A549 (cell line): ENCODE measurements around the gene DDR2. TPM values are rescaled to one million over a fixed set of nuclear protein-coding genes. Genes with fewer than 3 reads are reported as not detected.

ENCODE experiments used
- ATAC-seq, 2 experiments: fragments of 200-7000 bp in 1 of 2; fragments of >200 bp in 1 of 2; cut with Nextera tagmentation in 1 of 2; cut with Tn5 transposase in 1 of 2; 3 replicates each; pipeline versions ENCODE4 v1.8.0 to v1.9.1; 2018 to 2020; ENCODE audit warnings: mild to moderate bottlenecking in 1 of 2, moderate library complexity in 1 of 2
- CTCF ChIA-PET: fragments of 300-600 bp; sonication (Branson Sonifier 250); formaldehyde crosslinking; extraction: SDS; loops from one replicate; lab custom pipeline; 2021; ENCODE audit warnings: antibody characterized with exemption, inconsistent platforms; lab: Yijun Ruan, JAX
- POLR2A ChIA-PET: fragments of 350-600 bp; formaldehyde crosslinking; extraction: SDS; loops from one replicate; lab custom pipeline; 2021; ENCODE audit warnings: antibody characterized with exemption, inconsistent platforms; lab: Yijun Ruan, JAX
- DNase-seq, 2 experiments: peaks; one replicate each; pipeline versions ENCODE4 v3.0.0 to v3.0.0-alpha.2; 2011 to 2016; ENCODE audit warnings: low read depth in 1 of 2, low spot score in 1 of 2
- FAIRE-seq: peaks from 2 replicates; lab custom pipeline; 2011; peaks lifted over from hg19 to GRCh38; lab: Jason Lieb, UNC
- H3K27ac ChIP-seq, 2 experiments: fragments of >200 bp; sonication (Bioruptor Twin); formaldehyde crosslinking; 3 replicates each; pipeline ENCODE4 v1.5.1; 2016 to 2017
- H3K4me1 ChIP-seq: fragments of >200 bp; sonication (Bioruptor Twin); formaldehyde crosslinking; 3 replicates; pipeline ENCODE4 v1.6.1; 2016
- H3K4me2 ChIP-seq: fragments of >200 bp; sonication (Bioruptor Twin); formaldehyde crosslinking; 3 replicates; pipeline ENCODE4 v1.6.1; 2016
- H3K4me3 ChIP-seq: fragments of >200 bp; sonication (Bioruptor Twin); formaldehyde crosslinking; 3 replicates; pipeline ENCODE4 v1.5.1; 2016
- H3K9me3 ChIP-seq: fragments of >200 bp; sonication (Bioruptor Twin); formaldehyde crosslinking; 3 replicates; pipeline ENCODE4 v1.6.1; 2016
- ATOH8 ChIP-seq: fragments of 250-450 bp; sonication (Bioruptor Pico); IDR thresholded peaks from 2 replicates; pipeline ENCODE4 v1.5.0; 2020; ENCODE audit warnings: low read depth, mild to moderate bottlenecking, moderate library complexity
- EP300 ChIP-seq, 2 experiments: fragments of >200 bp; sonication (Bioruptor Twin); formaldehyde crosslinking; IDR thresholded peaks; 2 replicates in 1 of 2; 3 replicates in 1 of 2; pipeline ENCODE4 v1.6.1; 2016 to 2017
- ESRRA ChIP-seq: fragments of 150-350 bp; IDR thresholded peaks from 2 replicates; pipeline ENCODE4 v1.6.1; 2014; ENCODE audit warnings: mild to moderate bottlenecking, low read length, borderline replicate concordance
- FOXS1 ChIP-seq: fragments of 250-450 bp; sonication (Bioruptor Pico); IDR thresholded peaks from 2 replicates; pipeline ENCODE4 v1.5.0; 2020; ENCODE audit warnings: mild to moderate bottlenecking, moderate library complexity
- HDAC2 ChIP-seq: fragments of 200-600 bp; sonication (generic); IDR thresholded peaks from 2 replicates; pipeline ENCODE4 v1.6.1; 2016
- HOXB13 ChIP-seq: fragments of 250-450 bp; sonication (Bioruptor Pico); IDR thresholded peaks from 2 replicates; pipeline ENCODE4 v1.5.0; 2020; ENCODE audit warnings: low read depth, mild to moderate bottlenecking, moderate library complexity
- HOXB5 ChIP-seq: fragments of 250-450 bp; sonication (Bioruptor Pico); IDR thresholded peaks from 2 replicates; pipeline ENCODE4 v1.5.0; 2020; ENCODE audit warnings: mild to moderate bottlenecking, moderate library complexity
- KDM1A ChIP-seq: fragments of 200-600 bp; sonication (generic); IDR thresholded peaks from 2 replicates; pipeline ENCODE4 v1.6.1; 2016; ENCODE audit warnings: low read depth, mild to moderate bottlenecking
- NFE2L2 ChIP-seq: fragments of 150-350 bp; conservative IDR thresholded peaks from 2 replicates; pipeline ENCODE4 v1.6.1; 2014; ENCODE audit warnings: low read length
- RAD21 ChIP-seq, 2 experiments: fragments of >200 bp in 1 of 2; sonication (Bioruptor Twin) in 1 of 2; formaldehyde crosslinking in 1 of 2; IDR thresholded peaks in 1 of 2; conservative IDR thresholded peaks in 1 of 2; 2 replicates in 1 of 2; 3 replicates in 1 of 2; pipeline ENCODE4 v1.6.1; 2012 to 2018; ENCODE audit warnings: inconsistent platforms in 1 of 2
- RARB ChIP-seq: fragments of 250-450 bp; sonication (Bioruptor Pico); IDR thresholded peaks from 2 replicates; pipeline ENCODE4 v1.8.0; 2021; ENCODE audit warnings: mild to moderate bottlenecking, moderate library complexity
- RCOR1 ChIP-seq: fragments of 150-350 bp; IDR thresholded peaks from 2 replicates; pipeline ENCODE4 v1.6.1; 2014; ENCODE audit warnings: antibody characterized with exemption, low read length, low read depth
- ZSCAN20 ChIP-seq: fragments of 250-450 bp; sonication (Bioruptor Pico); IDR thresholded peaks from 2 replicates; pipeline ENCODE4 v1.8.0; 2022; ENCODE audit warnings: mild to moderate bottlenecking, moderate library complexity
- WGBS: methylation state at CpG from one replicate; pipeline ENCODE4 v1.1.6; 2017; ENCODE audit errors: missing lambda C conversion rate; 5-methylcytosine and 5-hydroxymethylcytosine counted together
- polyA plus RNA-seq, 4 experiments: library from polyadenylated mRNA; depleted of rRNA in 3 of 4; stranded (reverse); fragments of >200 nt; fragmentation: RNase III in 1 of 4; extraction: RNeasy Plus Mini Kit Qiagen cat#74134 plus additional on column Dnase treatment in 1 of 4; gene quantifications; 2 replicates in 3 of 4; 3 replicates in 1 of 4; pipeline ENCODE4 v1.2.3, GENCODE V29; 2011 to 2017
- TF ChIP-seq, protein P1 (sequence below): fragments of >200 bp; sonication (Bioruptor Twin); formaldehyde crosslinking; IDR thresholded peaks from 3 replicates; pipeline ENCODE4 v1.5.1; 2016
- TF ChIP-seq, protein P2 (sequence below): fragments of >200 bp; sonication (Bioruptor Twin); formaldehyde crosslinking; IDR thresholded peaks from 2 replicates; pipeline ENCODE4 v1.6.1; 2016
- TF ChIP-seq, protein P3 (sequence below): IDR thresholded peaks from 2 replicates; pipeline ENCODE4 v1.6.1; 2012; ENCODE audit warnings: low read depth, borderline replicate concordance

The DDR2 gene
- polyA plus RNA-seq, 2 of the 4 experiments (the other 2 are of a cell fraction): 0.14 to 0.49 TPM

GRCh38 chr1:162701286-162701685 lies 69.0 kb downstream of the DDR2 start:
- CTCF ChIA-PET: interaction anchor here (0.6 to 1.3 kb wide), 2 partner anchors 15 to 17 kb away, joined by 3 to 4 read pairs; no protein-coding TSS in a partner anchor
- no peak overlapping the region for H3K4me3 ChIP-seq
- FAIRE-seq (no peak), ATAC-seq (no peak), DNase-seq (no peak)
- no peaks in the 10 kb centered on the region for H3K9me3 ChIP-seq
- no peak overlapping the region for H3K27ac ChIP-seq
- WGBS: 40% methylated on average over 1 of the region's 1 CpG
- H3K4me1 ChIP-seq: peaks cover 13% of the 10 kb centered on the region
- POLR2A ChIA-PET: interaction anchor here (0.6 kb wide), 1 partner anchor 224 kb away, joined by 4 read pairs; no protein-coding TSS in a partner anchor
- TF ChIP-seq NFE2L2 (no peak), KDM1A (no peak), RARB (CRISPR knock-in tag) (no peak), HOXB13 (no peak), ATOH8 (CRISPR knock-in tag) (no peak), HDAC2 (no peak), RCOR1 (no peak)
- TF ChIP-seq, protein P1, sequence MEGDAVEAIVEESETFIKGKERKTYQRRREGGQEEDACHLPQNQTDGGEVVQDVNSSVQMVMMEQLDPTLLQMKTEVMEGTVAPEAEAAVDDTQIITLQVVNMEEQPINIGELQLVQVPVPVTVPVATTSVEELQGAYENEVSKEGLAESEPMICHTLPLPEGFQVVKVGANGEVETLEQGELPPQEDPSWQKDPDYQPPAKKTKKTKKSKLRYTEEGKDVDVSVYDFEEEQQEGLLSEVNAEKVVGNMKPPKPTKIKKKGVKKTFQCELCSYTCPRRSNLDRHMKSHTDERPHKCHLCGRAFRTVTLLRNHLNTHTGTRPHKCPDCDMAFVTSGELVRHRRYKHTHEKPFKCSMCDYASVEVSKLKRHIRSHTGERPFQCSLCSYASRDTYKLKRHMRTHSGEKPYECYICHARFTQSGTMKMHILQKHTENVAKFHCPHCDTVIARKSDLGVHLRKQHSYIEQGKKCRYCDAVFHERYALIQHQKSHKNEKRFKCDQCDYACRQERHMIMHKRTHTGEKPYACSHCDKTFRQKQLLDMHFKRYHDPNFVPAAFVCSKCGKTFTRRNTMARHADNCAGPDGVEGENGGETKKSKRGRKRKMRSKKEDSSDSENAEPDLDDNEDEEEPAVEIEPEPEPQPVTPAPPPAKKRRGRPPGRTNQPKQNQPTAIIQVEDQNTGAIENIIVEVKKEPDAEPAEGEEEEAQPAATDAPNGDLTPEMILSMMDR: no peak
- TF ChIP-seq, protein P2, sequence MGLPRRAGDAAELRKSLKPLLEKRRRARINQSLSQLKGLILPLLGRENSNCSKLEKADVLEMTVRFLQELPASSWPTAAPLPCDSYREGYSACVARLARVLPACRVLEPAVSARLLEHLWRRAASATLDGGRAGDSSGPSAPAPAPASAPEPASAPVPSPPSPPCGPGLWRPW: no peak
- no peak overlapping the region for H3K4me2 ChIP-seq

DNA sequence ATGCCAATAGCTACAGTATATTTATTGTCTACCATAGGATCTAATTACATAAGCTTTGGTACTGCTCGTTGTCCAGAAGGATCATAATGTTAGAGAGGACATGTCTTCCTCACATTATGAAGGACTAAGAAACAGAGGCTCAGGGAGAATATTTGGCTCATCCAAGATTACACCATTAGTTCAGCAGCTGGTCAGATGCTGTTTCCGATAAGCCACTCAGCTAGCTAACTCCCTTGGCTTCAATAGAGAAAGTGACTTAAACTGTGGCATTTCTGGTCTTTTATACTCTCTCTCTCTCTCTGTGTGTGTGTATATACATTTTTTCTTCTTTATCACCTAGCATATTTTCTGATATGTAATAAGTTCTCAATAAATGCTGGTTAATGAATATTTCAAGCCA lies 70.4 kb downstream of the DDR2 start:
- 68% methylated on average over 2 of the region's 2 CpGs for whole genome bisulfite sequencing
- ChIA-PET CTCF (interaction anchor here (0.6 kb wide), 1 partner anchor 60 kb away, joined by 3 read pairs; no protein-coding TSS in a partner anchor), POLR2A (no interaction called here)
- ATAC-seq (no peak), FAIRE-seq (no peak), DNase-seq (no peak)
- no peak overlapping the region for H3K27ac ChIP-seq
- TF ChIP-seq FOXS1 (CRISPR knock-in tag): no peak
- no peak for TF ChIP-seq RAD21 (conservative IDR thresholded peaks at IDR 0.05 in 1 of 2, IDR thresholded peaks at IDR 0.05 in 1 of 2)
- TF ChIP-seq EP300 (IDR thresholded peaks at IDR 0.05): no peak
- TF ChIP-seq, protein P3, sequence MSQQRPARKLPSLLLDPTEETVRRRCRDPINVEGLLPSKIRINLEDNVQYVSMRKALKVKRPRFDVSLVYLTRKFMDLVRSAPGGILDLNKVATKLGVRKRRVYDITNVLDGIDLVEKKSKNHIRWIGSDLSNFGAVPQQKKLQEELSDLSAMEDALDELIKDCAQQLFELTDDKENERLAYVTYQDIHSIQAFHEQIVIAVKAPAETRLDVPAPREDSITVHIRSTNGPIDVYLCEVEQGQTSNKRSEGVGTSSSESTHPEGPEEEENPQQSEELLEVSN: no peak
- H3K9me3 ChIP-seq: no peaks in the 10 kb centered on the region
- no peaks in the 10 kb centered on the region; the same call in 2 of the 3 replicates for H3K4me1 ChIP-seq
- H3K4me2 ChIP-seq: no peak overlapping the region
- H3K4me3 ChIP-seq: no peak overlapping the region

DNA sequence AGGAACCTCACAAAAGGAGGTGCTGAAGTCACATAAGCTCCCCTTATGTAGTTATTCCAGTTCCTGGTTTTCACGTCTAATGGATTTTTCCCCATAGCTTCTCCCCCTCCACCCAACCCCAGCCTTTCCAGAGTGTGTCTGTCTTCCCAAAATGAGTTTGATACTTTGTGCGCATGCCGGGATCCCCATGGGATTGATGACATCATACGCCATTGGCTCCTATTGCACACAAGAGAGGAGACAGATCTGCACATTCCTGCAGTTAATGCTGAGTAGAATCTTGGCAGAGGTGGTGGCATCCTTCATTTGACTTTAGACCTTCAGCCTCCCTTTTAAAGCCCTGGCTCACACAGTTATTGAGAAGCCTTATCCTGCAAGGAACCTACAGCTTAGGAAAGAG lies 71.4 kb downstream of the DDR2 start:
- ChIA-PET CTCF (no interaction called here), POLR2A (no interaction called here)
- H3K9me3 ChIP-seq: no peaks in the 10 kb centered on the region
- ATAC-seq: no peak
- WGBS: 83% methylated on average over 4 of the region's 4 CpGs
- no peak overlapping the region for H3K27ac ChIP-seq
- DNase-seq: no peak
- no peak overlapping the region for H3K4me3 ChIP-seq
- H3K4me2 ChIP-seq: no peak overlapping the region
- FAIRE-seq: no peak
- TF ChIP-seq ESRRA: no peak
- TF ChIP-seq ZSCAN20: no peak
- TF ChIP-seq HOXB5 (CRISPR knock-in tag): no peak
- TF ChIP-seq, all 56 proteins: peak for 0
- no peaks in the 10 kb centered on the region for H3K4me1 ChIP-seq
